Peyer's patch (tissue), 4 donors: ENCODE results near the gene SBF2. TPM values are rescaled to one million over a fixed set of nuclear protein-coding genes. Genes with fewer than 3 reads are reported as not detected.

ENCODE experiments used
- DNase-seq, 3 donors: peaks; one replicate each; pipeline ENCODE4 v3.0.0-alpha.2; 2017 to 2019
- H3K27ac ChIP-seq, 4 donors: fragments of 200-600 bp; sonication (generic); one replicate each; pipeline ENCODE4 v1.5.1; 2016 to 2019
- H3K27me3 ChIP-seq, 2 donors: fragments of 200-600 bp; sonication (generic); one replicate each; pipeline ENCODE4 v1.5.1; 2019
- H3K36me3 ChIP-seq, 3 donors: fragments of 200-600 bp; sonication (generic); one replicate each; pipeline ENCODE4 v1.5.1; 2016 to 2019
- H3K4me1 ChIP-seq, 4 donors: fragments of 200-600 bp; sonication (generic); one replicate each; pipeline ENCODE4 v1.5.1; 2016 to 2019
- H3K4me3 ChIP-seq, 4 donors: fragments of 200-600 bp; sonication (generic); 1 replicate in 3 of 4; 2 replicates in 1 of 4; pipeline ENCODE4 v1.5.1; 2016 to 2019; ENCODE audit warnings: mild to moderate bottlenecking in 1 of 4
- H3K9me3 ChIP-seq, 4 donors: fragments of 200-600 bp; sonication (generic); one replicate each; pipeline ENCODE4 v1.5.1; 2016 to 2019; ENCODE audit warnings: mild to moderate bottlenecking in 1 of 4
- CTCF ChIP-seq, 6 experiments: fragments of 450-650 bp in 4 of 6; fragments of 200-600 bp in 2 of 6; sonication (generic) in 1 of 6; IDR thresholded peaks; one replicate each; pipeline ENCODE4 v1.5.1; 2017 to 2019; ENCODE audit warnings: antibody characterized with exemption in 6 of 6, mild to moderate bottlenecking in 3 of 6, moderate library complexity in 1 of 6
- POLR2A ChIP-seq, 2 donors: fragments of 450-650 bp; IDR thresholded peaks; one replicate each; pipeline ENCODE4 v1.5.1; 2017; ENCODE audit warnings: antibody characterized with exemption in 2 of 2, mild to moderate bottlenecking in 2 of 2, moderate library complexity in 2 of 2
- total RNA-seq, 4 donors: library from RNA; depleted of rRNA; stranded (reverse); fragments of >200 nt; gene quantifications; one replicate each; pipeline ENCODE4 v1.1.0, GENCODE V29; 2016

SBF2 gene
- total RNA-seq, 4 donors from 2014 or later = 52.7 to 70.1 (median 56.7) TPM

DNA sequence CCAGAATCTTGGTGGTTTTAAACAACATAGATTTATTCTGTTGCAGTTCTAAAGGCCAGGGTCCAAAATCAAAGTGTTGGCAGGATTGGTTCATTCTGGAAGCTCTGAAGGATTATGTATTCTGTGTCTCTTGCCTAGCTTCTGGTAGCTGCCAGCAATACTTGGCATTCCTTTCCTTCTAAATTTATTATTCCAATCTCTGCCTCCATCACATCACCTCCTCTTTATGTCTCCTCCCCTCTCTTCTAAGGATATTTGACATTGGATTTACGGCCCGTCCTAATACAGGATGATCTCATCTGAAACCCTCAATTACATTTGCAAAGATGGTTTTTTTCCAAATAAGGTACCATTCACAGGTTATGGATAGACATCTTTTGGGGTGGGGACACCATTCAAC, 186.5 kb downstream of the SBF2 start:
- H3K36me3 ChIP-seq = no peaks in the 10 kb centered on the region
- DNase-seq = no peak
- TF ChIP-seq CTCF (IDR thresholded peaks at IDR 0.05) = no peak
- TF ChIP-seq POLR2A (IDR thresholded peaks at IDR 0.05) = no peak
- H3K4me1 ChIP-seq = no peaks in the 10 kb centered on the region
- H3K27ac ChIP-seq = no peak overlapping the region
- no peak overlapping the region for H3K4me3 ChIP-seq
- H3K27me3 ChIP-seq = no peaks in the 10 kb centered on the region
- no peaks in the 10 kb centered on the region for H3K9me3 ChIP-seq

DNA sequence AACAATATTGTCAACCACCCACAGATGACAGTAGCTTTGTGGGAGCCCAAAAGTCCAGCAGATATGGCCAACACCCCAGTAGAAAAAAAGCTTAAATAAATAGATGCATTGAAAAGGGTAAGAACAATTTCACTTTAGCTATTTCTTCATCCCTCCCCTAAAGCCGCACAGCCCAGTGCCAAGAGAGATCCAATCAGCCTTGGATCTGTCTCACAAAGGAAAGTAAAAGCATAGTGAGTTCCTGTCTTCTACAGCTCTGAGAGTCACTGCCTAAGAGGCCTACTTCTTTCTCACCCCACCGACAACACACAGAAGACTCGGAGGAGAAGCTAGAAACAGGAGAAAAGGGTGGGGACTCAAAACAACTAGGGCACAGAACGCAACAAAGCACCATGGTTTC, 196.4 kb downstream of the SBF2 start:
- no peaks in the 10 kb centered on the region for H3K4me1 ChIP-seq
- TF ChIP-seq CTCF (IDR thresholded peaks at IDR 0.05) (no peak), POLR2A (IDR thresholded peaks at IDR 0.05) (no peak)
- no peak overlapping the region for H3K4me3 ChIP-seq
- no peak overlapping the region for H3K27ac ChIP-seq
- H3K36me3 ChIP-seq = no peaks in the 10 kb centered on the region
- no peak for DNase-seq
- H3K9me3 ChIP-seq = no peaks in the 10 kb centered on the region
- H3K27me3 ChIP-seq = no peaks in the 10 kb centered on the region

DNA sequence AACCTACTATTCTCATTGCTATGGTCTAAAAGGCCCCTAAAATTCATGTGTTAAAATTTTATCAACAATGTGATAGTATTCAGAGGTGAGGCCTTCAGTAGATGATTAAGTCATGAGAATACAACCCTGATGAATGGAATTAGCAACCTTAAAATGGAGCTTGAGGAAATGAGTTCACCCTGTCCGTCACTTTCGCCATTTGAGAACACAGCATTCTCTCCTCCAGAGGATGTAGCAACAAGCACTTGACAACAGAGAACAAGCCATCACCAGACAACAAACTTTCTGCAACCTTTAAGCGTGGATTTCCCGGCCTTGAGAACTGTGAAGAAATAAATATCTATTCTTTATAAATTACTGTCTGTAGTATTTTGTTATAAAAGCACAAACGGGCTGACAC, 197.0 kb downstream of the SBF2 start:
- H3K27me3 ChIP-seq = no peaks in the 10 kb centered on the region
- no peak overlapping the region for H3K4me3 ChIP-seq
- TF ChIP-seq CTCF (IDR thresholded peaks at IDR 0.05) (no peak), POLR2A (IDR thresholded peaks at IDR 0.05) (no peak)
- no peaks in the 10 kb centered on the region for H3K9me3 ChIP-seq
- no peak for DNase-seq
- H3K27ac ChIP-seq = no peak overlapping the region
- no peaks in the 10 kb centered on the region for H3K4me1 ChIP-seq
- no peaks in the 10 kb centered on the region for H3K36me3 ChIP-seq

DNA sequence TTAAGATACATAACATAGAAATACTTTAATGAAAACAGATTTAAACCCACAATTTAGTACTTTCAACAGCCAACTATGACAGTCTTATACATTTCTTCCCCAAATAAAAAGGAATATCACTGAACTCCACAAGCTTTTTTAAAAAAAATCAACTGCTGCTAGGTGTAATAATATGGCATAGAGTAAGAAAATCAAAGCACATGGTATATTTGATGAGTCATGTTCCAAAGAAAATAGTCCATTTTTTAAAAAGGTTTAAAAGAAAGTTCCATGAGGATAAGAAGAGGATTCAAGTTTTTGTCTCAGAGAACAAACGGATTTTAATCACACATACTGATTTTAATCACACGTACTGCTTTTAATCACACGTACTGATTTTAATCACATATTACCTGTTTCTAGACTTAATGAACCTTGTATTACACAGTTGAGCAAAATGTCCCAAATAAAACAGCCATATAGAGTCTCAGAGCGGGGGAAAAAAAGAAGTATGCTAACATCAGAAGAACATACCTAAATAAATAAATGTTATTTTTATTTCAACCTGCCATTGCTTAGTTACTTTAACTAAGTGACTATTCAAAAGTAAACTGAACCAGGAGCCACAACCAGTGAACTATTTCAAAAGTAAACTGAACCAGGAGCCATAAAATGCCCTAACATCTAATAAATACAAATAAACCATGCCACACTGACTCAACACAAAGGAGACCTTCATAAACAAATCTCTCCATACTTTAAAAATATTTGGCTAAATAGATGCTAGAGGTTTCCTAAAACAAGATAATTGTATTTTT, 198.4 kb downstream of the SBF2 start:
- H3K4me3 ChIP-seq = no peak overlapping the region
- no peaks in the 10 kb centered on the region for H3K36me3 ChIP-seq

DNA sequence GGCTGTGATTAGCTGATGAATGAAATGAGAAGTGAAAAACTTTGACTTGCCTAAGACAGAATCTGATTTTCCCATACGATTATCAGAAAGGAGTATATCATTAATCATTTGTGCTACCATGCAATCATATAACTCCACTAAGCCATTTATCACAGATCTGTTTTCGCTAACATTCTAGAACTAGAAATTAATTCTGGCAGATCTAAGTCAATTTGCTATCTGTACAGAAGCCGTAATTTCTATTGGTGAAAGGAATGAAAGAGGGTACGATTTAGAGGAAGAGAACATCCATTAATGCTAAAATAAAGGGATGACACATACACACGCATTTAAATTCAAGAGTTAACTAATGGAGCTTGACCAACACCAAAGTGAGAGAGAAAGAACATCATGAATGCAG, 201.6 kb downstream of the SBF2 start:
- H3K36me3 ChIP-seq = no peaks in the 10 kb centered on the region
- H3K4me1 ChIP-seq = no peaks in the 10 kb centered on the region
- DNase-seq = no peak
- no peaks in the 10 kb centered on the region for H3K9me3 ChIP-seq
- no peaks in the 10 kb centered on the region for H3K27me3 ChIP-seq
- H3K27ac ChIP-seq = no peak overlapping the region
- TF ChIP-seq CTCF (IDR thresholded peaks at IDR 0.05) = no peak
- TF ChIP-seq POLR2A (IDR thresholded peaks at IDR 0.05) = no peak
- no peak overlapping the region for H3K4me3 ChIP-seq

More for the DNA sequence above, 198.4 kb downstream of the SBF2 start:
- Histone ChIP-seq H3K9me3 (no peaks in the 10 kb centered on the region), H3K27ac (no peak overlapping the region), H3K4me1 (no peaks in the 10 kb centered on the region), H3K27me3 (no peaks in the 10 kb centered on the region)
- no peak for TF ChIP-seq CTCF (IDR thresholded peaks at IDR 0.05)
- TF ChIP-seq POLR2A (IDR thresholded peaks at IDR 0.05) = no peak
- DNase-seq = no peak
